Hematopoietic multipotent progenitor cell treated with erythropoietin and hydrocortisone succinate and interleukin-3 and kit ligand, for 15 days (in vitro differentiated cells): Measurements from ENCODE around the gene IFT81.
"Not testable (repeated sequence)": the region's sequence is repeated elsewhere in the genome, so short reads cannot be mapped to it uniquely, and the experiment has no call there.

Experiments
- DNase-seq: peaks from one replicate; pipeline ENCODE4 v3.0.0-alpha.2; 2015; ENCODE audit warnings: low spot score

Gene IFT81

GRCh38 chr12:110107369-110108281, 16.5 kb upstream of the IFT81 start:
- no peak for DNase-seq

- DNase-seq: no peak
Observed at GRCh38 chr12:110108309-110109036, 15.7 kb upstream of the IFT81 start.

GRCh38 chr12:110109037-110109836, 14.9 kb upstream of the IFT81 start:
- no peak for DNase-seq

GRCh38 chr12:110109837-110110535, 14.2 kb upstream of the IFT81 start:
- DNase-seq: no peak

GRCh38 chr12:110111476-110112334, 12.5 kb upstream of the IFT81 start:
- DNase-seq: no peak

GRCh38 chr12:110112335-110112660, 11.9 kb upstream of the IFT81 start:
- no peak for DNase-seq

GRCh38 chr12:110114528-110114937, 9.6 kb upstream of the IFT81 start:
- DNase-seq: no peak

- DNase-seq: no peak
Observed at GRCh38 chr12:110115675-110116074, 8.5 kb upstream of the IFT81 start.

- DNase-seq: no peak
Observed at GRCh38 chr12:110116623-110117022, 7.5 kb upstream of the IFT81 start.

- not testable (repeated sequence) for DNase-seq
Observed at GRCh38 chr12:110117210-110117609, 6.9 kb upstream of the IFT81 start.

GRCh38 chr12:110117956-110118685, 6.0 kb upstream of the IFT81 start:
- no peak for DNase-seq

GRCh38 chr12:110122929-110123328, 1.2 kb upstream of the IFT81 start:
- DNase-seq: no peak

GRCh38 chr12:110123919-110124268, 263 bp upstream of the IFT81 start:
- DNase-seq: no peak

- no peak for DNase-seq
Observed at GRCh38 chr12:110126557-110126956, 2.4 kb downstream of the IFT81 start.

- no peak for DNase-seq
Observed at GRCh38 chr12:110134691-110135411, 10.7 kb downstream of the IFT81 start.

GRCh38 chr12:110135806-110136205, 11.6 kb downstream of the IFT81 start:
- DNase-seq: no peak

GRCh38 chr12:110137786-110138185, 13.6 kb downstream of the IFT81 start:
- DNase-seq: no peak

- no peak for DNase-seq
Observed at GRCh38 chr12:110141389-110141788, 17.2 kb downstream of the IFT81 start.

- no peak for DNase-seq
Observed at GRCh38 chr12:110146986-110147385, 22.8 kb downstream of the IFT81 start.
